NK-92 (cell line): ENCODE results near the gene CHKA.

Experiments
- DNase-seq: peaks from one replicate; lab custom pipeline; 2025; ENCODE audit not compliant: unreplicated experiment; lab: John Stamatoyannopoulos, UW

CHKA gene

GRCh38 chr11:68074584-68075352, 46.4 kb downstream of the CHKA start:
- DNase-seq = no peak

- DNase-seq = no peak
Measured at GRCh38 chr11:68071281-68072048, 49.7 kb downstream of the CHKA start.

- DNase-seq = no peak
Measured at GRCh38 chr11:68067991-68068390, 53.2 kb downstream of the CHKA start.

GRCh38 chr11:68066742-68067141, 54.4 kb downstream of the CHKA start:
- no peak for DNase-seq

- DNase-seq = no peak
Measured at GRCh38 chr11:68065841-68066240, 55.3 kb downstream of the CHKA start.

- DNase-seq = no peak
Measured at GRCh38 chr11:68064926-68065325, 56.3 kb downstream of the CHKA start.

GRCh38 chr11:68061508-68061907, 59.7 kb downstream of the CHKA start:
- DNase-seq = no peak

- DNase-seq = no peak
Measured at GRCh38 chr11:68057807-68058206, 63.4 kb downstream of the CHKA start.

- DNase-seq = no peak
Measured at GRCh38 chr11:68056317-68057285, 64.6 kb downstream of the CHKA start.

GRCh38 chr11:68053981-68054812, 67.0 kb downstream of the CHKA start:
- no peak for DNase-seq

- DNase-seq = no peak
Measured at GRCh38 chr11:68053117-68053516, 68.1 kb downstream of the CHKA start.

- DNase-seq = no peak
Measured at GRCh38 chr11:68052137-68052873, 68.9 kb downstream of the CHKA start.

- no peak for DNase-seq
Measured at GRCh38 chr11:68051191-68052136, 69.7 kb downstream of the CHKA start.

GRCh38 chr11:68050371-68050841, 70.8 kb downstream of the CHKA start:
- no peak for DNase-seq

- no peak for DNase-seq
Measured at GRCh38 chr11:68049509-68050370, 71.4 kb downstream of the CHKA start.

- no peak for DNase-seq
Measured at GRCh38 chr11:68048681-68049508, 72.3 kb downstream of the CHKA start.
